Liver (tissue), 9 donors: ENCODE data around the gene PKIG. TPM values are rescaled to one million over a fixed set of nuclear protein-coding genes. Genes with fewer than 3 reads are reported as not detected.

Source experiments
- DNase-seq: peaks from one replicate; pipeline ENCODE4 v3.0.0-alpha.2; 2017; ENCODE audit warnings: low spot score
- H3K27ac ChIP-seq, 2 donors: one replicate each; pipeline ENCODE4 v1.7.0; 2013; ENCODE audit warnings: inconsistent platforms in 2 of 2, low read length in 2 of 2, control low read depth in 1 of 2, low read depth in 1 of 2, mild to moderate bottlenecking in 1 of 2
- H3K27me3 ChIP-seq, 4 donors: one replicate each; pipeline versions ENCODE4 v1.6.1 to v1.7.0; 2013; ENCODE audit warnings: low read length in 3 of 4, inconsistent platforms in 1 of 4, mild to moderate bottlenecking in 1 of 4, moderate library complexity in 1 of 4; ENCODE audit not compliant: control insufficient read depth in 4 of 4, insufficient read depth in 4 of 4
- H3K36me3 ChIP-seq, 4 donors: one replicate each; pipeline versions ENCODE4 v1.6.1 to v1.7.0; 2013; ENCODE audit warnings: low read length in 3 of 4, mild to moderate bottlenecking in 3 of 4, low read depth in 1 of 4, moderate library complexity in 1 of 4; ENCODE audit not compliant: control insufficient read depth in 4 of 4, insufficient read depth in 3 of 4
- H3K4me1 ChIP-seq, 4 donors: one replicate each; pipeline versions ENCODE4 v1.6.1 to v1.7.0; 2013; ENCODE audit warnings: low read length in 3 of 4, mild to moderate bottlenecking in 3 of 4, moderate library complexity in 1 of 4; ENCODE audit not compliant: control insufficient read depth in 4 of 4, insufficient read depth in 4 of 4
- H3K4me3 ChIP-seq, 3 donors: one replicate each; pipeline versions ENCODE4 v1.6.1 to v1.7.0; 2013; ENCODE audit warnings: low read length in 3 of 3, control low read depth in 1 of 3, low read depth in 1 of 3, mild to moderate bottlenecking in 1 of 3
- H3K9ac ChIP-seq, 2 donors: one replicate each; pipeline ENCODE4 v1.7.0; 2013; ENCODE audit warnings: low read length in 2 of 2, mild to moderate bottlenecking in 2 of 2, moderate library complexity in 2 of 2, control low read depth in 1 of 2, low read depth in 1 of 2
- H3K9me3 ChIP-seq, 4 donors: one replicate each; pipeline versions ENCODE4 v1.6.1 to v1.7.0; 2013; ENCODE audit warnings: low read length in 3 of 4; ENCODE audit not compliant: control insufficient read depth in 4 of 4
- ATF3 ChIP-seq: IDR thresholded peaks from 2 replicates; pipeline ENCODE4 v1.6.1; 2016; ENCODE audit warnings: antibody characterized with exemption
- CTCF ChIP-seq: fragments of 150-350 bp; IDR thresholded peaks from 2 replicates; pipeline ENCODE4 v1.5.1; 2017; ENCODE audit warnings: improper control_type of control experiment, low read depth, low read length; ENCODE audit not compliant: missing input control
- EGR1 ChIP-seq, 2 donors: IDR thresholded peaks; 2 replicates each; pipeline ENCODE4 v1.6.1; 2016 to 2018; ENCODE audit warnings: antibody characterized with exemption in 2 of 2, low read depth in 2 of 2
- FOXA1 ChIP-seq: IDR thresholded peaks from 2 replicates; pipeline ENCODE4 v1.6.1; 2016; ENCODE audit warnings: antibody characterized with exemption
- FOXA2 ChIP-seq: IDR thresholded peaks from 2 replicates; pipeline ENCODE4 v1.6.1; 2016; ENCODE audit warnings: antibody characterized with exemption
- GABPA ChIP-seq, 2 donors: IDR thresholded peaks in 1 of 2; conservative IDR thresholded peaks in 1 of 2; 2 replicates each; pipeline ENCODE4 v1.6.1; 2016; ENCODE audit warnings: antibody characterized with exemption in 2 of 2, mild to moderate bottlenecking in 1 of 2, moderate library complexity in 1 of 2
- NR2F2 ChIP-seq: IDR thresholded peaks from 2 replicates; pipeline ENCODE4 v1.6.1; 2016; ENCODE audit warnings: antibody characterized with exemption
- RAD21 ChIP-seq, 2 donors: IDR thresholded peaks; 2 replicates each; pipeline ENCODE4 v1.6.1; 2016; ENCODE audit warnings: antibody characterized with exemption in 2 of 2, mild to moderate bottlenecking in 2 of 2
- REST ChIP-seq: IDR thresholded peaks from 2 replicates; pipeline ENCODE4 v1.6.1; 2016; ENCODE audit warnings: antibody characterized with exemption, mild to moderate bottlenecking
- RXRA ChIP-seq, 2 donors: IDR thresholded peaks; 2 replicates each; pipeline ENCODE4 v1.6.1; 2017 to 2018; ENCODE audit warnings: antibody characterized with exemption in 2 of 2, mild to moderate bottlenecking in 1 of 2
- YY1 ChIP-seq: IDR thresholded peaks from 2 replicates; pipeline ENCODE4 v1.6.1; 2016; ENCODE audit warnings: antibody characterized with exemption, mild to moderate bottlenecking
- ZBTB33 ChIP-seq: IDR thresholded peaks from 2 replicates; pipeline ENCODE4 v1.6.1; 2016; ENCODE audit warnings: antibody characterized with exemption
- WGBS: extraction: QIAGEN DNeasy Blood & Tissue Kit; methylation state at CpG from one replicate; pipeline ENCODE4 v1.1.7; 2013; 5-methylcytosine and 5-hydroxymethylcytosine counted together
- polyA plus RNA-seq, 2 donors: library from polyadenylated mRNA; stranded (reverse) in 1 of 2; unstranded in 1 of 2; fragments of 200-250 nt in 1 of 2; fragments of >200 nt in 1 of 2; fragmentation: Nextera tagmentation in 1 of 2; extraction: Ambion mirVana in 1 of 2; gene quantifications; one replicate each; pipeline versions ENCODE4 v1.2.1 to v1.2.3, GENCODE V29; 2013 to 2015
- total RNA-seq, 2 donors: library from RNA; depleted of rRNA; stranded (reverse); fragments of >200 nt; gene quantifications; one replicate each; pipeline ENCODE4 v1.2.3, GENCODE V29; 2014
- donor health status: healthy.
- donor health status: healthy.
- donor health status: healthy.
- donor health status: healthy.
- donor health status: healthy.

Gene PKIG
- total and polyA plus RNA-seq, 4 donors: 10.6 to 24.3 (median 23.4) TPM

- H3K36me3 ChIP-seq: peaks cover 0 to 1% (median under 1%) of the 10 kb centered on the region in 4 donors
- no peaks in the 10 kb centered on the region for H3K27me3 ChIP-seq
- no peak overlapping the region for H3K4me3 ChIP-seq
- peaks cover 7 to 21% (median 12%) of the 10 kb centered on the region in 4 donors for H3K4me1 ChIP-seq
- no peak overlapping the region for H3K9ac ChIP-seq
- 79% methylated on average over 4 of the region's 4 CpGs for WGBS
- no peaks in the 10 kb centered on the region for H3K9me3 ChIP-seq
- no peak for DNase-seq
- no peak for TF ChIP-seq CTCF
- no peak for TF ChIP-seq GABPA (IDR thresholded peaks at IDR 0.05 in 1 of 2, conservative IDR thresholded peaks at IDR 0.05 in 1 of 2)
- TF ChIP-seq REST: no peak
- no peak for TF ChIP-seq FOXA2
- TF ChIP-seq ZBTB33: no peak
- TF ChIP-seq FOXA1: no peak
- TF ChIP-seq NR2F2: no peak
- no peak for TF ChIP-seq YY1
- no peak for TF ChIP-seq RAD21 (IDR thresholded peaks at IDR 0.05)
- TF ChIP-seq RXRA (IDR thresholded peaks at IDR 0.05): no peak
- TF ChIP-seq ATF3: no peak
- no peak for TF ChIP-seq EGR1 (IDR thresholded peaks at IDR 0.05; ENCODE audit: low read depth in 2 of 2)
- H3K27ac ChIP-seq: peak overlapping the region; percentile 23 to 65
Measured at GRCh38 chr20:44597516-44597915, 15.1 kb downstream of the PKIG start.

- TF ChIP-seq ZBTB33: no peak
- TF ChIP-seq RXRA (IDR thresholded peaks at IDR 0.05): no peak
- no peak for TF ChIP-seq RAD21 (IDR thresholded peaks at IDR 0.05)
- TF ChIP-seq YY1: no peak
- peak overlapping the region; percentile 23 to 65 for H3K27ac ChIP-seq
- WGBS: 74% methylated on average over 4 of the region's 4 CpGs
- no peak overlapping the region for H3K4me3 ChIP-seq
- peaks cover 0 to 1% (median 0%) of the 10 kb centered on the region in 4 donors for H3K36me3 ChIP-seq
- no peaks in the 10 kb centered on the region for H3K27me3 ChIP-seq
- H3K9ac ChIP-seq: no peak overlapping the region
- DNase-seq: no peak
- H3K9me3 ChIP-seq: no peaks in the 10 kb centered on the region
- peaks cover 7 to 21% (median 12%) of the 10 kb centered on the region in 4 donors for H3K4me1 ChIP-seq
Measured at GRCh38 chr20:44597930-44598329, 15.6 kb downstream of the PKIG start.
